Activated naive CD4-positive, alpha-beta T cell treated with anti-CD3 and anti-CD28 coated beads, Interleukin-2, amount 10 ng/mL, durations not matched to agents 7 days and 5 days (primary cell): Measurements from ENCODE around the gene CFAP251.
"Not testable (repeated sequence)": the region's sequence is repeated elsewhere in the genome, so short reads cannot be mapped to it uniquely, and the experiment has no call there.

Experiments used
- CTCF ChIA-PET: fragments of 350-600 bp; sonication (Branson Sonifier 250); formaldehyde crosslinking; loops from one replicate; lab custom pipeline; 2021; ENCODE audit warnings: antibody characterized with exemption; lab: Charles Lee
- DNase-seq: peaks from one replicate; pipeline ENCODE4 v3.0.0-alpha.2; 2020
- H3K27ac Mint-ChIP-seq: one replicate; pipeline ENCODE4 v1.8.0; 2021; ENCODE audit warnings: mild to moderate bottlenecking, moderate library complexity, mixed read lengths
- H3K27me3 Mint-ChIP-seq: one replicate; pipeline ENCODE4 v1.8.0; 2021; ENCODE audit warnings: mild to moderate bottlenecking, mixed read lengths
- H3K36me3 Mint-ChIP-seq: one replicate; pipeline ENCODE4 v1.8.0; 2021; ENCODE audit warnings: mixed read lengths
- H3K4me1 Mint-ChIP-seq: one replicate; pipeline ENCODE4 v1.8.0; 2021; ENCODE audit warnings: mixed read lengths
- H3K4me3 Mint-ChIP-seq: one replicate; pipeline ENCODE4 v1.8.0; 2021; ENCODE audit warnings: mild to moderate bottlenecking, moderate library complexity, mixed read lengths
- H3K9me3 Mint-ChIP-seq: one replicate; pipeline ENCODE4 v1.8.0; 2021; ENCODE audit warnings: mixed read lengths

The CFAP251 gene

GRCh38 chr12:122036153-122036552 is 117.8 kb downstream of the CFAP251 start:
- CTCF ChIA-PET: no interaction called here
- Mint-ChIP-seq H3K36me3 (peaks cover 11% of the 10 kb centered on the region), H3K9me3 (no peaks in the 10 kb centered on the region), H3K27me3 (no peaks in the 10 kb centered on the region), H3K4me3 (no peak overlapping the region), H3K27ac (no peak overlapping the region), H3K4me1 (no peaks in the 10 kb centered on the region)
- no peak for DNase-seq

GRCh38 chr12:122040579-122041386 is 122.4 kb downstream of the CFAP251 start:
- no peaks in the 10 kb centered on the region for H3K9me3 Mint-ChIP-seq
- H3K27ac Mint-ChIP-seq: no peak overlapping the region
- no peak for DNase-seq
- H3K4me1 Mint-ChIP-seq: no peaks in the 10 kb centered on the region
- CTCF ChIA-PET: interaction anchor here (0.6 kb wide), 2 partner anchors 11 to 395 kb away, joined by 3 to 5 read pairs; no protein-coding TSS in a partner anchor
- no peak overlapping the region for H3K4me3 Mint-ChIP-seq
- no peaks in the 10 kb centered on the region for H3K27me3 Mint-ChIP-seq
- peaks cover 10% of the 10 kb centered on the region for H3K36me3 Mint-ChIP-seq

GRCh38 chr12:122041458-122041857 is 123.1 kb downstream of the CFAP251 start:
- H3K9me3 Mint-ChIP-seq, H3K4me3 Mint-ChIP-seq, H3K4me1 Mint-ChIP-seq, H3K27me3 Mint-ChIP-seq, CTCF ChIA-PET, H3K27ac Mint-ChIP-seq, DNase-seq: not testable (repeated sequence)
- H3K36me3 Mint-ChIP-seq: peaks cover 10% of the 10 kb centered on the region

GRCh38 chr12:122042910-122043309 is 124.5 kb downstream of the CFAP251 start:
- CTCF ChIA-PET: interaction anchor here (1.0 kb wide), 1 partner anchor 109 kb away, joined by 3 read pairs; no protein-coding TSS in a partner anchor
- DNase-seq: no peak
- Mint-ChIP-seq H3K36me3 (peaks cover 7% of the 10 kb centered on the region), H3K27me3 (no peaks in the 10 kb centered on the region), H3K9me3 (no peaks in the 10 kb centered on the region), H3K4me3 (no peak overlapping the region), H3K4me1 (no peaks in the 10 kb centered on the region), H3K27ac (no peak overlapping the region)

GRCh38 chr12:122043476-122043875 is 125.1 kb downstream of the CFAP251 start:
- no peak for DNase-seq
- CTCF ChIA-PET: no interaction called here
- H3K36me3 Mint-ChIP-seq: peaks cover 7% of the 10 kb centered on the region

GRCh38 chr12:122045262-122045661 is 126.9 kb downstream of the CFAP251 start:
- Mint-ChIP-seq H3K27ac (no peak overlapping the region), H3K27me3 (no peaks in the 10 kb centered on the region), H3K9me3 (no peaks in the 10 kb centered on the region), H3K4me1 (no peaks in the 10 kb centered on the region), H3K36me3 (peaks cover 7% of the 10 kb centered on the region), H3K4me3 (no peak overlapping the region)
- no peak for DNase-seq
- CTCF ChIA-PET: no interaction called here

More at GRCh38 chr12:122043476-122043875, 125.1 kb downstream of the CFAP251 start:
- no peaks in the 10 kb centered on the region for H3K9me3 Mint-ChIP-seq
- no peaks in the 10 kb centered on the region for H3K4me1 Mint-ChIP-seq
- no peaks in the 10 kb centered on the region for H3K27me3 Mint-ChIP-seq
- no peak overlapping the region for H3K27ac Mint-ChIP-seq
- no peak overlapping the region for H3K4me3 Mint-ChIP-seq

GRCh38 chr12:122046145-122046544 is 127.8 kb downstream of the CFAP251 start:
- no peak overlapping the region for H3K27ac Mint-ChIP-seq
- no peaks in the 10 kb centered on the region for H3K4me1 Mint-ChIP-seq
- no peaks in the 10 kb centered on the region for H3K27me3 Mint-ChIP-seq
- H3K4me3 Mint-ChIP-seq: no peak overlapping the region
- CTCF ChIA-PET: no interaction called here
- no peaks in the 10 kb centered on the region for H3K9me3 Mint-ChIP-seq
- peaks cover 7% of the 10 kb centered on the region for H3K36me3 Mint-ChIP-seq
- DNase-seq: no peak

GRCh38 chr12:122048151-122048550 is 129.8 kb downstream of the CFAP251 start:
- H3K4me1 Mint-ChIP-seq: no peaks in the 10 kb centered on the region
- H3K27me3 Mint-ChIP-seq: no peaks in the 10 kb centered on the region
- H3K9me3 Mint-ChIP-seq: no peaks in the 10 kb centered on the region
- peaks cover 7% of the 10 kb centered on the region for H3K36me3 Mint-ChIP-seq
- no peak for DNase-seq
- no peak overlapping the region for H3K27ac Mint-ChIP-seq
- CTCF ChIA-PET: interaction anchor here (1.3 to 2.3 kb wide), 2 partner anchors 75 to 253 kb away, joined by 7 to 8 read pairs; no protein-coding TSS in a partner anchor
- no peak overlapping the region for H3K4me3 Mint-ChIP-seq

GRCh38 chr12:122049827-122050226 is 131.4 kb downstream of the CFAP251 start:
- no peak for DNase-seq
- Mint-ChIP-seq H3K27me3 (no peaks in the 10 kb centered on the region), H3K4me1 (peaks cover 6% of the 10 kb centered on the region), H3K36me3 (peaks cover 6% of the 10 kb centered on the region), H3K9me3 (no peaks in the 10 kb centered on the region), H3K27ac (no peak overlapping the region), H3K4me3 (no peak overlapping the region)
- CTCF ChIA-PET: interaction anchor here (0.9 to 2.3 kb wide), 2 partner anchors 8 to 74 kb away, joined by 3 to 8 read pairs; no protein-coding TSS in a partner anchor

- Mint-ChIP-seq H3K9me3 (no peaks in the 10 kb centered on the region), H3K4me1 (peaks cover 6% of the 10 kb centered on the region), H3K4me3 (no peak overlapping the region), H3K27ac (no peak overlapping the region), H3K36me3 (peaks cover 5% of the 10 kb centered on the region), H3K27me3 (no peaks in the 10 kb centered on the region)
- CTCF ChIA-PET: interaction anchor here (0.9 to 3.0 kb wide), 5 partner anchors 9 to 257 kb away, joined by 3 to 31 read pairs (median 3); partner anchors contain the start of gene RHOF
- no peak for DNase-seq
These were observed 132.3 kb downstream of the CFAP251 start for GRCh38 chr12:122050706-122051105.

GRCh38 chr12:122051231-122051876 is 133.0 kb downstream of the CFAP251 start:
- Mint-ChIP-seq H3K4me3 (no peak overlapping the region), H3K4me1 (peaks cover 6% of the 10 kb centered on the region), H3K27ac (no peak overlapping the region), H3K36me3 (peaks cover 2% of the 10 kb centered on the region), H3K9me3 (no peaks in the 10 kb centered on the region), H3K27me3 (no peaks in the 10 kb centered on the region)
- CTCF ChIA-PET: interaction anchor here (0.6 to 3.0 kb wide), 6 partner anchors 48 to 257 kb away, joined by 3 to 31 read pairs (median 4); partner anchors contain the start of gene RHOF
- no peak for DNase-seq

GRCh38 chr12:122052285-122052684 is 133.9 kb downstream of the CFAP251 start:
- Mint-ChIP-seq H3K27ac (no peak overlapping the region), H3K36me3 (peaks cover 4% of the 10 kb centered on the region), H3K4me1 (peaks cover 6% of the 10 kb centered on the region), H3K9me3 (no peaks in the 10 kb centered on the region), H3K4me3 (no peak overlapping the region), H3K27me3 (no peaks in the 10 kb centered on the region)
- DNase-seq: no peak
- CTCF ChIA-PET: interaction anchor here (0.6 to 3.0 kb wide), 3 partner anchors 61 to 138 kb away, joined by 4 to 31 read pairs (median 4); no protein-coding TSS in a partner anchor
